ENCODE results near the gene OTUD6A.

OTUD6A gene
- 0 reads per million in 2 donors for total RNA-seq

GRCh38 chrX:70062076-70062475 is at the start of gene OTUD6A:
TSS of gene OTUD6A (plus strand) at chrX:70062457. CDS start at chrX:70062525, 68 bp downstream.
- DNase-seq = no peak

GRCh38 chrX:70012756-70013155 is 49.5 kb upstream of the OTUD6A start:
- no peak for DNase-seq

GRCh38 chrX:70013466-70014381 is 48.5 kb upstream of the OTUD6A start:
- DNase-seq = no peak

GRCh38 chrX:70016513-70016912 is 45.7 kb upstream of the OTUD6A start:
- DNase-seq = no peak

- no peak for DNase-seq
Measured at GRCh38 chrX:70022616-70023015, 39.6 kb upstream of the OTUD6A start.

- no peak for DNase-seq
Measured at GRCh38 chrX:70025464-70025863, 36.8 kb upstream of the OTUD6A start.

GRCh38 chrX:70026112-70026850 is 36.0 kb upstream of the OTUD6A start:
- DNase-seq = no peak

GRCh38 chrX:70026851-70027200 is 35.4 kb upstream of the OTUD6A start:
- DNase-seq = no peak

GRCh38 chrX:70029863-70030262 is 32.4 kb upstream of the OTUD6A start:
- no peak for DNase-seq

- peak; percentile 15 for DNase-seq
Measured at GRCh38 chrX:70030301-70030767, 31.9 kb upstream of the OTUD6A start.

GRCh38 chrX:70032792-70033191 is 29.5 kb upstream of the OTUD6A start:
- DNase-seq = no peak

GRCh38 chrX:70033348-70034051 is 28.8 kb upstream of the OTUD6A start:
- DNase-seq = peak; percentile 2

- no peak for DNase-seq
Measured at GRCh38 chrX:70034646-70035045, 27.6 kb upstream of the OTUD6A start.

GRCh38 chrX:70038515-70038914 is 23.7 kb upstream of the OTUD6A start:
- no peak for DNase-seq

- DNase-seq = no peak
Measured at GRCh38 chrX:70038951-70039350, 23.3 kb upstream of the OTUD6A start.

- no peak for DNase-seq
Measured at GRCh38 chrX:70039758-70040157, 22.5 kb upstream of the OTUD6A start.

GRCh38 chrX:70041993-70042392 is 20.3 kb upstream of the OTUD6A start:
- DNase-seq = no peak

GRCh38 chrX:70042399-70043371 is 19.6 kb upstream of the OTUD6A start:
- no peak for DNase-seq

- DNase-seq = no peak
Measured at GRCh38 chrX:70043685-70044084, 18.6 kb upstream of the OTUD6A start.

GRCh38 chrX:70044541-70045245 is 17.6 kb upstream of the OTUD6A start:
- no peak for DNase-seq

- no peak for DNase-seq
Measured at GRCh38 chrX:70046978-70047377, 15.3 kb upstream of the OTUD6A start.

Data from T-helper 9 cell (primary cell).